ENCODE measurements around the gene AMPD3.

The AMPD3 gene

GRCh38 chr11:10550503-10551289, 95.6 kb downstream of the AMPD3 start:
- Histone ChIP-seq H3K4ac (ENCODE audit: low read depth, low read length) (no peak overlapping the region), H4K12ac (ENCODE audit: low read depth, low read length) (no peak overlapping the region), H2BK120ac (ENCODE audit: insufficient read depth, low read length, poor library complexity) (no peak overlapping the region), H4K91ac (ENCODE audit: low read depth, low read length) (no peak overlapping the region), H2AFZ (ENCODE audit: insufficient read depth, low read length, poor library complexity) (no peak overlapping the region), H3K23ac (ENCODE audit: low read length) (no peak overlapping the region), H2BK5ac (ENCODE audit: low read depth, low read length, poor library complexity) (no peak overlapping the region), H3K4me1 (ENCODE audit: control insufficient read depth in 1 of 2, insufficient read depth in 2 of 2, low read length in 2 of 2) (no peaks in the 10 kb centered on the region), H3K79me1 (ENCODE audit: low read length) (no peaks in the 10 kb centered on the region), H3K27ac (ENCODE audit: low read depth, low read length) (no peak overlapping the region), H2BK12ac (ENCODE audit: low read length) (no peak overlapping the region), H3K79me2 (ENCODE audit: control insufficient read depth, insufficient read depth, low read length, poor library complexity) (no peaks in the 10 kb centered on the region), H2AK5ac (ENCODE audit: low read length) (no peak overlapping the region), H3K27me3 (ENCODE audit: insufficient read depth, low read length) (no peaks in the 10 kb centered on the region), H3K36me3 (ENCODE audit: control insufficient read depth in 1 of 2, insufficient read depth in 2 of 2, low read length in 2 of 2) (no peaks in the 10 kb centered on the region), H3K14ac (ENCODE audit: low read length) (no peak overlapping the region), H3K9me3 (ENCODE audit: insufficient read depth, low read depth, low read length) (no peaks in the 10 kb centered on the region), H3K18ac (ENCODE audit: low read length) (no peak overlapping the region), H3K4me3 (ENCODE audit: low read depth, low read length) (no peak overlapping the region), H4K8ac (ENCODE audit: low read depth, low read length) (no peak overlapping the region), H3K4me2 (ENCODE audit: low read length) (no peak overlapping the region), H3K9ac (ENCODE audit: low read length) (no peak overlapping the region)
- WGBS (ENCODE audit: extremely low coverage, insufficient coverage, insufficient read length), result no CpG with 5 or more reads among the region's 3 CpGs
- peak in 1 of 2 donors; percentile 55 for DNase-seq

- Histone ChIP-seq H3K4me2 (ENCODE audit: low read length) (no peak overlapping the region), H3K27ac (ENCODE audit: low read depth, low read length) (no peak overlapping the region), H2AK5ac (ENCODE audit: low read length) (no peak overlapping the region), H3K79me1 (ENCODE audit: low read length) (no peaks in the 10 kb centered on the region), H2BK120ac (ENCODE audit: insufficient read depth, low read length, poor library complexity) (no peak overlapping the region), H3K14ac (ENCODE audit: low read length) (no peak overlapping the region), H3K4me1 (ENCODE audit: control insufficient read depth in 1 of 2, insufficient read depth in 2 of 2, low read length in 2 of 2) (no peaks in the 10 kb centered on the region), H3K9ac (ENCODE audit: low read length) (no peak overlapping the region), H3K9me3 (ENCODE audit: insufficient read depth, low read depth, low read length) (no peaks in the 10 kb centered on the region), H3K4me3 (ENCODE audit: low read depth, low read length) (no peak overlapping the region), H3K23ac (ENCODE audit: low read length) (no peak overlapping the region), H3K36me3 (ENCODE audit: control insufficient read depth in 1 of 2, insufficient read depth in 2 of 2, low read length in 2 of 2) (no peaks in the 10 kb centered on the region), H4K8ac (ENCODE audit: low read depth, low read length) (no peak overlapping the region), H4K12ac (ENCODE audit: low read depth, low read length) (no peak overlapping the region), H2BK5ac (ENCODE audit: low read depth, low read length, poor library complexity) (no peak overlapping the region), H3K4ac (ENCODE audit: low read depth, low read length) (no peak overlapping the region), H3K18ac (ENCODE audit: low read length) (no peak overlapping the region), H2AFZ (ENCODE audit: insufficient read depth, low read length, poor library complexity) (no peak overlapping the region), H3K79me2 (ENCODE audit: control insufficient read depth, insufficient read depth, low read length, poor library complexity) (no peaks in the 10 kb centered on the region), H3K27me3 (ENCODE audit: insufficient read depth, low read length) (no peaks in the 10 kb centered on the region), H4K91ac (ENCODE audit: low read depth, low read length) (no peak overlapping the region), H2BK12ac (ENCODE audit: low read length) (no peak overlapping the region)
- no CpG with 5 or more reads among the region's 4 CpGs for WGBS (ENCODE audit: extremely low coverage, insufficient coverage, insufficient read length)
- no peak for DNase-seq
Measured at GRCh38 chr11:10551290-10551592, 96.2 kb downstream of the AMPD3 start.

GRCh38 chr11:10551845-10552352, 96.8 kb downstream of the AMPD3 start:
- Histone ChIP-seq H3K79me2 (ENCODE audit: control insufficient read depth, insufficient read depth, low read length, poor library complexity) (no peaks in the 10 kb centered on the region), H3K27ac (ENCODE audit: low read depth, low read length) (no peak overlapping the region), H3K18ac (ENCODE audit: low read length) (no peak overlapping the region), H2AFZ (ENCODE audit: insufficient read depth, low read length, poor library complexity) (no peak overlapping the region), H3K4me1 (ENCODE audit: control insufficient read depth in 1 of 2, insufficient read depth in 2 of 2, low read length in 2 of 2) (no peaks in the 10 kb centered on the region), H4K8ac (ENCODE audit: low read depth, low read length) (no peak overlapping the region), H3K27me3 (ENCODE audit: insufficient read depth, low read length) (no peaks in the 10 kb centered on the region), H3K79me1 (ENCODE audit: low read length) (no peaks in the 10 kb centered on the region), H2BK12ac (ENCODE audit: low read length) (no peak overlapping the region), H3K4me3 (ENCODE audit: low read depth, low read length) (no peak overlapping the region), H3K9ac (ENCODE audit: low read length) (no peak overlapping the region), H3K23ac (ENCODE audit: low read length) (no peak overlapping the region), H2BK5ac (ENCODE audit: low read depth, low read length, poor library complexity) (no peak overlapping the region), H2BK120ac (ENCODE audit: insufficient read depth, low read length, poor library complexity) (no peak overlapping the region), H3K14ac (ENCODE audit: low read length) (no peak overlapping the region), H3K4ac (ENCODE audit: low read depth, low read length) (no peak overlapping the region), H4K12ac (ENCODE audit: low read depth, low read length) (no peak overlapping the region), H3K4me2 (ENCODE audit: low read length) (no peak overlapping the region), H3K36me3 (ENCODE audit: control insufficient read depth in 1 of 2, insufficient read depth in 2 of 2, low read length in 2 of 2) (no peaks in the 10 kb centered on the region), H2AK5ac (ENCODE audit: low read length) (no peak overlapping the region), H3K9me3 (ENCODE audit: insufficient read depth, low read depth, low read length) (no peaks in the 10 kb centered on the region), H4K91ac (ENCODE audit: low read depth, low read length) (no peak overlapping the region)
- no CpG with 5 or more reads among the region's 3 CpGs for WGBS (ENCODE audit: extremely low coverage, insufficient coverage, insufficient read length)
- DNase-seq, result no peak

GRCh38 chr11:10556590-10556989, 101.5 kb downstream of the AMPD3 start:
- no peak overlapping the region for H2AK5ac ChIP-seq (ENCODE audit: low read length)
- H2BK12ac ChIP-seq (ENCODE audit: low read length), result no peak overlapping the region
- no peak overlapping the region for H4K91ac ChIP-seq (ENCODE audit: low read depth, low read length)
- H3K4ac ChIP-seq (ENCODE audit: low read depth, low read length), result no peak overlapping the region
- no peak overlapping the region for H4K12ac ChIP-seq (ENCODE audit: low read depth, low read length)
- no peaks in the 10 kb centered on the region for H3K79me1 ChIP-seq (ENCODE audit: low read length)
- H3K14ac ChIP-seq (ENCODE audit: low read length), result no peak overlapping the region
- peak in 1 of 2 donors; percentile 19 for DNase-seq
- no peak overlapping the region for H3K4me3 ChIP-seq (ENCODE audit: low read depth, low read length)
- H3K9me3 ChIP-seq (ENCODE audit: insufficient read depth, low read depth, low read length), result no peaks in the 10 kb centered on the region
- H4K8ac ChIP-seq (ENCODE audit: low read depth, low read length), result no peak overlapping the region
- no peaks in the 10 kb centered on the region for H3K79me2 ChIP-seq (ENCODE audit: control insufficient read depth, insufficient read depth, low read length, poor library complexity)
- no peak overlapping the region for H3K23ac ChIP-seq (ENCODE audit: low read length)
- no peaks in the 10 kb centered on the region for H3K4me1 ChIP-seq (ENCODE audit: control insufficient read depth in 1 of 2, insufficient read depth in 2 of 2, low read length in 2 of 2)
- no peak overlapping the region for H2BK120ac ChIP-seq (ENCODE audit: insufficient read depth, low read length, poor library complexity)
- whole genome bisulfite sequencing (ENCODE audit: extremely low coverage, insufficient coverage, insufficient read length), result no CpG with 5 or more reads among the region's 1 CpG
- H2AFZ ChIP-seq (ENCODE audit: insufficient read depth, low read length, poor library complexity), result no peak overlapping the region
- H3K36me3 ChIP-seq (ENCODE audit: control insufficient read depth in 1 of 2, insufficient read depth in 2 of 2, low read length in 2 of 2), result no peaks in the 10 kb centered on the region
- no peaks in the 10 kb centered on the region for H3K27me3 ChIP-seq (ENCODE audit: insufficient read depth, low read length)
- no peak overlapping the region for H3K18ac ChIP-seq (ENCODE audit: low read length)
- no peak overlapping the region for H3K9ac ChIP-seq (ENCODE audit: low read length)
- no peak overlapping the region for H2BK5ac ChIP-seq (ENCODE audit: low read depth, low read length, poor library complexity)
- no peak overlapping the region for H3K27ac ChIP-seq (ENCODE audit: low read depth, low read length)
- H3K4me2 ChIP-seq (ENCODE audit: low read length), result no peak overlapping the region
